GM20431 (cell line): ENCODE measurements around the gene TM2D1.
"Not testable (repeated sequence)": the region's sequence is repeated elsewhere in the genome, so short reads cannot be mapped to it uniquely, and the experiment has no call there.

Experiments used
- in situ Hi-C: fragments of 300-500 bp; cut with MseI, MboI; formaldehyde crosslinking; loops from one replicate; pipeline ENCODE4 v1.15.0; 2020; ENCODE audit warnings: low sequenced_read_pairs; ENCODE audit not compliant: unreplicated experiment

TM2D1 gene

GRCh38 chr1:61724506-61724812 is 482 bp downstream of the TM2D1 start:
- in situ Hi-C loops, result no loop called here

DNA sequence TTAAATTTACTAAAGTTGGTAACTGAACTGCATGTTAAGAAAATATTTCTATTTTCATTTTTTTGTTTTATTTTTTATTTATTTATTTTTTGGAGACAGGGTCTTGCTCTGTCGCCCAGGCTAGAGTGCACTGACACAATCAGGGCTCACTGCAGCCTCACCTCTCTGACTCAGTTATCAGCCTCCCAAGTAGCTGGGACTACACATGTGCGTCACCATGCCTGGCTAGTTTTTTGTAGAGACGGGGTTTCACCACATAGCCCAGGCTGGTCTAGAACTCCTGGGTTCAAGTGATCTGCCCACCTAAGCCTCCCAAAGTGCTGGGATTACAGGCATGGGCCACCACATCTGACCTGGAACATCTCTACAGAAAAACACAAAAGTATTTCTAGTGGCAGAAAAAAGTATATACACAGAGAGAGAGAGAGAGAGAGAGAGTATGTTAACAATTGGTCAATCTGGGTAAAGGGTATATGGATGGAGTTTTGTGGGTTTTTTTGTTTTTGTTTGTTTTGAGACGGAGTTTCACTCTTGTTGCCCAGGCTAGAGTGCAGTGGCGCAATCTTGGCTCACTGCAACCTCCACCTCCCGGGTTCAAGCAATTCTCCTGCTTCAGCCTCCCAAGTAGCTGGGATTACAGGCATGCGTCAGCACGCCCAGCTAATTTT is 5.8 kb downstream of the TM2D1 start:
- in situ Hi-C loops, result not testable (repeated sequence)

DNA sequence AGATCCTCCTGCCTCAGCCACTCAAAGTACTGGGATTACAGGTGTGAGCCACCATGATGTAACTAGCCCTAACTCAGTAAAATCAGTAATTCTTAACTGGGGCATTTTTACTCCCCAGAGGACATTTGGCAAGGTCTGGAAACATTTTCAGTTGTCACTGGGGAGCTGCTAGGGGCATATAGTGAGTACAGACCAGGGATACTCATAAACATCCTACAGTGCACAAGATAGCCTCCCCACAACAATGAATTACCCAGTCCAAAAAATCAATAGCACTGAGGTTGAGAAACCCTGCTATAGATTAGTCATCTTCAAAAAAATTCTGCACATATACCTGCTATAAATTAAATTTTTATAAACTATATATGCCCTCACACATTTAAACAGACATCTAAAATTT is 13.0 kb downstream of the TM2D1 start:
- in situ Hi-C loops, result no loop called here

GRCh38 chr1:61711257-61711656 is 13.7 kb downstream of the TM2D1 start:
- in situ Hi-C loops, result not testable (repeated sequence)

- in situ Hi-C loops, result no loop called here
Measured at GRCh38 chr1:61709908-61710289, 15.0 kb downstream of the TM2D1 start.

GRCh38 chr1:61708953-61709907 is 15.7 kb downstream of the TM2D1 start:
- in situ Hi-C loops, result no loop called here

- in situ Hi-C loops, result no loop called here
Measured at GRCh38 chr1:61699911-61700851, 24.8 kb downstream of the TM2D1 start.

DNA sequence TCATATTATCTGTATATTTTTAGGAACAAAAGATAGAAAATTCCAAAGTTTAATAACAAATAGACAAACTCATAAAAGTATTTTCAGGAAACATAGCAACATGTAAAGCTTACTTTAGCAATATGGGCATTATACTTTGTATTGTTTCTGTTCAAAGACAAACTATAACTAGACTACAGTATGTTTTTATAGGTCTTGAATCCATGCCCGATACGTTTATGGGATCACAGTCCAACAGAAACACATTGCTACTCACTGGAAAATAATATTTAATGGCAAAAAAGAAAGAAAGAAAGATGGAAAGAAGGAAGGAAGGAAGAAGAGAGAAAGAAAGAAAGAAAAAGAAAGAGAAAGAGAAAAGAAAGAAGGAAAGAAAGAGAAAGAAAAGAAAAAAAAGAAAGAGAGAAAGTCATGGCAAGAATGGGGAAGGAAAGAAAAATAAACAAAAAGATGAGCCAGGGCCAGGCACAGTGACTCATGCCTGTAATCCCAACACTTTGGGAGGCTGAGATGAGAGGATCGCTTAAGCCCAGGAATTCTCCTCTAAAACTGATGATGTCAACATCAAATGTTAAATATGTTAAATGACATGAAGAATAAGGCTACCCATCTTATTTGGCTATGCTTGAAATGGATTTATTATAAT is 32.7 kb downstream of the TM2D1 start:
- in situ Hi-C loops, result no loop called here

DNA sequence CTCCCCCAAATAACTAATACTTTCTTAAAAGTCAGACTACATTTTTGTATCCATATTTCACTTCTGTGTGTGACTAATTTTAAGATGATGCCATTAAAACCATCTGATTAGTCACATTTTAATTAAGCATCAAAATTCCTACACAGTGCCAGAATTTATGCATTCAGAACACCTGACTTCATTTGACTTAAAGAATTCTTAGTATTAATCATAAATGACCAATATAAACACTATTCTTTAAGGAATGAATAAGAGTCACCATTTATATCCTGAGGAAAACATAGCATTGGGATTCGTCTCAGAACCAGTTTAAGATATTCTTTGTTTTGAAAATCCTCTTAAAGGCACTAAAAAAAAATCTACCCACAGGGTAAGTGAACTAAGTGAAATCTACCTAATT is 37.0 kb downstream of the TM2D1 start:
- in situ Hi-C loops, result no loop called here

DNA sequence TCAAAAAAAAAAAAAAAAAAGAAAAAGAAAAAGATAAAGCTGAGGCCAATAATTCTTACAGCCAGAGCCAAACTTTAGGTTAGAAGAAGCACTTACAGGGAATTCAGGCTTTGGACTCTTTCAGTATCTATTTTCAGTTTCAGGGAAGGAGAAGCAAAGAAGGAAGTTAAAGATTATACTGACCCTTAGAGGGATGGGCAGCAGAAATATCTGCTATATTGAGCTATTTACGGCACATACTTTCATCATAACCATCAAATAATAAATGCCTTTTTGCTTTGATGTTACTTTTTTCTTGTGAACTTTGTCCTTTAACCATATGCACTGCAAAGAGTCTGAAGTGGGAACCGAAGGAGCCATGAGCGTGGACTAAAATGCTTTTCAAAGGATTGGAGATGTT is 42.0 kb downstream of the TM2D1 start:
- in situ Hi-C loops, result no loop called here

DNA sequence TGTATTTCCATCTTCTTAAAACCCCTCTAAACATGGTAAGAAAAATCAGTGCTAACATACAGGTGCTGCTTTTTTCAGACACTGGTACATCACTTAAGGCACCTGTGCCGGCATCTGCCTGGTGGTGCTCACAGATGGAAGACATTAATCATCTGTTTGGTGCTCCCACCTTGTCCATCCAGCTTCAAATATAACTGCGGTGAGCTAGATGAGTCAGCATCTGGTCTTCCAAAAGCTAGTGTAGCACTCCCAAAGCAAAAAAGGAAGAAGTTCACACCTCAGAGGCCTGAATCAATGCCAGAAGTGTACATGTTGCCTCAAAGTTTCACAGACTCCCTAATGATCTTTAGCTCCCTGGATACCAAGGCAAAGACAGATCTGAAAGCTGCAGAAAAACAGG is 44.4 kb downstream of the TM2D1 start:
- in situ Hi-C loops, result no loop called here

- in situ Hi-C loops, result not testable (repeated sequence)
Measured at GRCh38 chr1:61676881-61677280, 48.1 kb downstream of the TM2D1 start.

- in situ Hi-C loops, result no loop called here
Measured at GRCh38 chr1:61674221-61674620, 50.7 kb downstream of the TM2D1 start.

GRCh38 chr1:61672376-61672775 is 52.6 kb downstream of the TM2D1 start:
- in situ Hi-C loops, result no loop called here

DNA sequence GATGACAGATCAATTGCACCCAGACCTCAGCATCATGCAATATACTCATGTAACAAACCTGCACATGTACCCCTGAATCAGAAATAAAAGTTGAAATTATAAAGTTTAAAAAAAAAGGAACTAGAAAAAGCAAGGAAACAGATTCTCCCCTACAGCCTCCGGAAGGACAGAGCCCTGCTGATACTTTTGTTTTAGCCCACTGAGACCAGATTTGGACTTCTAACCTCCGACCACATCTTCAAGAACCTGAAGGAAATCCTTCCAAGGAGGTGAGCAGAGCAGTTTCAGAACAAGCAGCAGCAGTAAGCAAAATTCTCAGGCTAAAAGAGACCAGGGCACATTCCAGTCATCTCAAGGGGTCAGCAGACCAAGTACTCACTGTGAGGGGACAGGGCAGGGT is 54.5 kb downstream of the TM2D1 start:
- in situ Hi-C loops, result no loop called here

DNA sequence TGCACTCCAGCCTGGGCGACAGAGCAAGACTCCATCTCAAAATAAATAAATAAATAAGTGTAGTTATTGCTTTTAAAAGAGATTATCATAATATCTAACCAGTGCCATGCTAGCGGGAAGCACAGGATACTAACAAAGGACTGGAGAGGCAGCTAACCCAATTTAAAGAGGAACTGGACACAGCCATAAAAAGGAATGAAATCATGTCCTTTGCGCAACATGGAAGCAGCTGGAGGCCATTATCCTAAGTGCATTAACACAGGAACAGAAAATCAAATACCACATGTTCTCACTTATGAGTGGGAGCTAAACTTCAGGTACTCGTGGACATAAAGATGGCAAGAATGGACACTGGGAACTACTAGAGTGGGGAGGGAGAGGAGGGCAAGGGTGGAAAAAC is 54.9 kb downstream of the TM2D1 start:
- in situ Hi-C loops, result no loop called here

DNA sequence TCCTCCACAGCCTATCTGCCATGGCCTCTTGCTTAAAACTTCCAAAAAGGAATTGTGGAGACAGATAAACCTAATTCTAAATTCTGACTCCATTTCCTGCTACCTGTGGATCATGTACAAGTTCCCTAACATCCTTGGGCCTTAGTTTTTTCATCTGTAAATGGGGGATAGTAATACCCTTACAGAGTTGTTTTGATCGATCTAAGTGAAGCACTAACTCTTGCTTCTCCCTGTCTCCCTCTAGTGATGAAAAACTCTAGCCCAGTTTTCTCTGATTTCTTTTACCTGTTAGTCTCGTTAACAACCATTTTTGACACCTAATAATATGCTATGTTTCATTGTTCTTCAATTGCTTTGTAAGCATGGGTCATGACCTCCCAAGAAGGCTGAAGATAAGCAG is 65.9 kb downstream of the TM2D1 start:
- in situ Hi-C loops, result no loop called here

DNA sequence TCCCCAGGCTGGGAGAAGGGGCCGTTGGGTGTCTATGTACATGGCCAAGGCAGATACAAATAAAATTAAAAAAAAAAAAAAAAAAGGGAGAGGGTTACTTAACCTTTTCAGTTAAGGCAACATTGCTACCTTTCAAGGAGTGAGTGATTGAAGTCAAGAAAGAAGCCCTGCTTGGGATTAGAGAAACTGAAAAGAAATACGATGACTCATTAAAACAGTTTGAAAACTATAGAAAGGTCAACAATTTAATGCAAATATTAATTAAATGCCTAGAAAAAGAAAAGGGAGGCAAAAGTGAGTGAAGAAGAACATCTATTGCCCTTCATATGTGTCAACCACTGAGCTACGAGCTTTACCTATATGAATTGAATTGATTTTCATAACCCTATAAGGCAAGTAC is 69.5 kb downstream of the TM2D1 start:
- in situ Hi-C loops, result no loop called here

- in situ Hi-C loops, result no loop called here
Measured at GRCh38 chr1:61654067-61654466, 70.9 kb downstream of the TM2D1 start.
